SK-N-SH (cell line): ENCODE data around the gene NPFFR2.

Experiments
- CHD2 ChIP-seq: fragments of 150-350 bp; IDR thresholded peaks from 2 replicates; pipeline ENCODE4 v1.6.1; 2018; ENCODE audit warnings: low read length; ENCODE audit not compliant: partially characterized antibody
- CTCF ChIP-seq: fragments of 200-600 bp; sonication (generic); IDR thresholded peaks from 2 replicates; pipeline ENCODE4 v1.6.1; 2017; ENCODE audit warnings: antibody characterized with exemption, mild to moderate bottlenecking, moderate library complexity
- EZH2phosphoT487 ChIP-seq: fragments of 200-600 bp; sonication (generic); IDR thresholded peaks from 2 replicates; pipeline ENCODE4 v1.6.1; 2017; ENCODE audit warnings: low read depth, mixed run types, mild to moderate bottlenecking, antibody characterized with exemption, moderate library complexity, borderline replicate concordance
- GATA2 ChIP-seq: sonication (generic); formaldehyde crosslinking; IDR thresholded peaks from 2 replicates; pipeline ENCODE4 v1.5.0; 2020; ENCODE audit warnings: mild to moderate bottlenecking, missing genetic modification reagents
- MXI1 ChIP-seq: IDR thresholded peaks from 2 replicates; pipeline ENCODE4 v1.6.1; 2012; ENCODE audit warnings: mild to moderate bottlenecking, low read depth, low read length, improper control_type of control experiment
- PBX3 ChIP-seq: IDR thresholded peaks from 2 replicates; pipeline ENCODE4; 2012
- POLR2AphosphoS5 ChIP-seq: IDR thresholded peaks from 2 replicates; pipeline ENCODE4 v1.6.1; 2012; ENCODE audit warnings: low read depth, low read length
- RAD21 ChIP-seq: IDR thresholded peaks from 2 replicates; pipeline ENCODE4 v1.6.1; 2012; ENCODE audit warnings: mild to moderate bottlenecking, low read length
- RXRA ChIP-seq: IDR thresholded peaks from 2 replicates; pipeline ENCODE4 v1.4.0; 2012; ENCODE audit warnings: low read depth, mild to moderate bottlenecking, borderline replicate concordance
- SIN3A ChIP-seq: IDR thresholded peaks from 2 replicates; pipeline ENCODE4 v1.6.1; 2012; ENCODE audit warnings: low read depth, mild to moderate bottlenecking, low read length, moderate library complexity, borderline replicate concordance
- TAF1 ChIP-seq: IDR thresholded peaks from 2 replicates; pipeline ENCODE4 v1.6.1; 2012; ENCODE audit warnings: low read depth, mild to moderate bottlenecking, low read length, moderate library complexity, borderline replicate concordance
- USF2 ChIP-seq: fragments of 150-350 bp; IDR thresholded peaks from 2 replicates; pipeline ENCODE4 v1.6.1; 2017; ENCODE audit warnings: antibody characterized with exemption, low read length, low read depth, borderline replicate concordance
- TF ChIP-seq, protein P1 (sequence below): IDR thresholded peaks from 2 replicates; pipeline ENCODE4 v1.4.0; 2012; ENCODE audit warnings: low read depth

- TF ChIP-seq CTCF (no peak), POLR2AphosphoS5 (no peak), EZH2phosphoT487 (no peak), MXI1 (no peak), RXRA (no peak), SIN3A (no peak), PBX3 (no peak), USF2 (no peak), CHD2 (no peak), RAD21 (no peak), GATA2 (no peak), TAF1 (no peak)
- TF ChIP-seq, protein P1, sequence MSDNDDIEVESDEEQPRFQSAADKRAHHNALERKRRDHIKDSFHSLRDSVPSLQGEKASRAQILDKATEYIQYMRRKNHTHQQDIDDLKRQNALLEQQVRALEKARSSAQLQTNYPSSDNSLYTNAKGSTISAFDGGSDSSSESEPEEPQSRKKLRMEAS, result no peak
Observed at GRCh38 chr4:72118017-72118416, 86.2 kb downstream of the NPFFR2 start.
